ENCODE measurements around the gene DSTN. TPM values are rescaled to one million over a fixed set of nuclear protein-coding genes. Genes with fewer than 3 reads are reported as not detected.
A peak's percentile ranks its signal among the peaks of the same experiment; 100 is the strongest.

The DSTN gene
- total and polyA plus RNA-seq, 2 of the 4 experiments (the other 2 are of a cell fraction): 221 to 269 TPM

GRCh38 chr20:17654649-17655285 is 84.9 kb downstream of the DSTN start:
- peak overlapping the region; percentile 17 for H2BK5ac ChIP-seq (ENCODE audit: low read depth, low read length, poor library complexity, severe bottlenecking)
- no TSS peak for BruUV-seq (replicated peaks)
- H3K18ac ChIP-seq (ENCODE audit: low read depth, low read length): no peak overlapping the region
- peaks cover 26 to 90% of the 10 kb centered on the region in 2 experiments for H3K79me1 ChIP-seq (ENCODE audit: low read depth in 1 of 2, low read length in 2 of 2)
- H2BK15ac ChIP-seq (ENCODE audit: low read depth, low read length): no peak overlapping the region
- peaks cover 60% of the 10 kb centered on the region for H3K36me3 ChIP-seq (ENCODE audit: control insufficient read depth, insufficient read depth, low read length)
- H3K4me3 ChIP-seq (ENCODE audit: insufficient read depth, low read depth, low read length): no peak overlapping the region
- no peak overlapping the region for H4K5ac ChIP-seq (ENCODE audit: low read depth, low read length)
- no peak overlapping the region for H3K9ac ChIP-seq (ENCODE audit: low read depth, low read length)
- peaks cover 94% of the 10 kb centered on the region for H4K20me1 ChIP-seq (ENCODE audit: insufficient read depth, low read length)
- CTCF ChIA-PET: interaction anchor here (0.6 to 1.4 kb wide), 9 partner anchors 13 to 279 kb away, joined by 3 to 7 read pairs (median 3); no protein-coding TSS in a partner anchor
- POLR2A ChIA-PET (ENCODE audit: unreplicated experiment): no interaction called here
- no peak overlapping the region for H3K56ac ChIP-seq (ENCODE audit: extremely low read depth, insufficient read depth, low read length)
- dilution Hi-C loops (cut with HindIII; ENCODE audit: low sequenced_read_pairs, unreplicated experiment): no loop called here
- H2BK120ac ChIP-seq (ENCODE audit: low read depth, low read length): no peak overlapping the region
- H2AK9ac ChIP-seq (replicated peaks; ENCODE audit: low read depth, low read length, poor library complexity): no peak overlapping the region
- H4K8ac ChIP-seq (ENCODE audit: low read depth in 2 of 2, low read length in 2 of 2): peak overlapping the region in 1 of 2 experiments; percentile 33; a peak in 1 of 4 replicates
- peaks cover 7% of the 10 kb centered on the region; the same call in 1 of the 2 replicates for H3K9me3 ChIP-seq (ENCODE audit: control insufficient read depth, insufficient read depth, low read length)
- WGBS, 2 experiments (ENCODE audit: extremely low coverage in 2 of 2, insufficient read length in 1 of 2): no CpG with 5 or more reads among the region's 7 CpGs
- peaks cover 26% of the 10 kb centered on the region for H3K9me1 ChIP-seq (ENCODE audit: insufficient read depth, low read length)
- ATAC-seq (ENCODE audit: low read depth): 0 out of 2 replicates have a peak, but pooled peaks have one; percentile 23
- H3K27ac ChIP-seq (ENCODE audit: insufficient read depth, low read length): peak overlapping the region; percentile 25; the same call in 1 of the 2 replicates
- in situ Hi-C loops (cut with MboI; ENCODE audit: low sequenced_read_pairs): no loop called here
- H4K91ac ChIP-seq (ENCODE audit: insufficient read depth, low read depth, low read length): no peak overlapping the region
- no peaks in the 10 kb centered on the region for H3K27me3 ChIP-seq (ENCODE audit: control insufficient read depth, insufficient read depth, low read length)
- intact Hi-C loops (cut with micrococcal nuclease): loop anchor here (1.0 to 5.0 kb wide), 2 partner anchors 244 to 283 kb away; no protein-coding TSS in a partner anchor
- 0 out of 2 replicates have a peak overlapping the region, but pooled peaks have one; percentile 2 for H2AK5ac ChIP-seq (ENCODE audit: low read depth, low read length)
- no peak overlapping the region for H3K4me2 ChIP-seq (ENCODE audit: low read depth, low read length)
- H2AFZ ChIP-seq (replicated peaks; ENCODE audit: low read length, poor library complexity): no peak overlapping the region
- H3K23ac ChIP-seq (ENCODE audit: low read depth, low read length): peak overlapping the region; percentile 27; the same call in 1 of the 2 replicates
- no peak overlapping the region for H3K14ac ChIP-seq (replicated peaks; ENCODE audit: low read depth, low read length)
- peak; percentile 52 for DNase-seq
- H2BK20ac ChIP-seq (ENCODE audit: low read depth, low read length): no peak overlapping the region
- H3K4ac ChIP-seq (ENCODE audit: low read depth, low read length): peak overlapping the region; percentile 8; the same call in 1 of the 2 replicates
- H3K4me1 ChIP-seq (ENCODE audit: control insufficient read depth, insufficient read depth, low read length): peaks cover 42% of the 10 kb centered on the region
- TF ChIP-seq RFX5 (IDR thresholded peaks at IDR 0.05; ENCODE audit: low read depth, low read length) (no peak), CEBPB (IDR thresholded peaks at IDR 0.05; ENCODE audit: low read depth, low read length) (no peak), FOS (IDR thresholded peaks at IDR 0.05; ENCODE audit: low read depth, low read length) (no peak), MAZ (IDR thresholded peaks at IDR 0.05; ENCODE audit: borderline replicate concordance, low read depth, low read length) (no peak), NFE2L2 (IDR thresholded peaks at IDR 0.05; ENCODE audit: low read depth, low read length) (no peak), MXI1 (IDR thresholded peaks at IDR 0.05; ENCODE audit: borderline replicate concordance, low read depth, low read length) (no peak), SMC3 (IDR thresholded peaks at IDR 0.05; ENCODE audit: low read depth, low read length) (peak; percentile 78), CHD1 (IDR thresholded peaks at IDR 0.05; ENCODE audit: low read depth, low read length) (no peak), USF2 (IDR thresholded peaks at IDR 0.05; ENCODE audit: low read depth, low read length) (no peak), BHLHE40 (IDR thresholded peaks at IDR 0.05; ENCODE audit: low read depth, low read length) (no peak), ELK1 (IDR thresholded peaks at IDR 0.05; ENCODE audit: borderline replicate concordance, low read depth, low read length) (no peak), CTCF (conservative IDR thresholded peaks at IDR 0.05; ENCODE audit: low read depth, low read length) (peak; percentile 76), RAD21 (IDR thresholded peaks at IDR 0.05; ENCODE audit: low read length) (peak; percentile 65), RCOR1 (IDR thresholded peaks at IDR 0.05; ENCODE audit: insufficient replicate concordance, low read length) (no peak), POLR2A (IDR thresholded peaks at IDR 0.05; ENCODE audit: low read depth, low read length) (no peak)
